Fibroblast of lung (primary cell): Measurements from ENCODE around the gene KCNQ4.

ENCODE experiments used
- EZH2 ChIP-seq: IDR thresholded peaks from 2 replicates; pipeline ENCODE4 v1.5.1; 2012; ENCODE audit warnings: low read length, control low read depth, mild to moderate bottlenecking; ENCODE audit errors: missing control alignments
- TF ChIP-seq, protein P1 (sequence below), 2 donors: IDR thresholded peaks in 1 of 2; conservative IDR thresholded peaks in 1 of 2; 1 replicate in 1 of 2; 2 replicates in 1 of 2; pipeline ENCODE4 v1.5.1; 2011 to 2012; ENCODE audit warnings: low read length in 2 of 2, control low read depth in 1 of 2, inconsistent platforms in 1 of 2, low read depth in 1 of 2, mild to moderate bottlenecking in 1 of 2

DNA sequence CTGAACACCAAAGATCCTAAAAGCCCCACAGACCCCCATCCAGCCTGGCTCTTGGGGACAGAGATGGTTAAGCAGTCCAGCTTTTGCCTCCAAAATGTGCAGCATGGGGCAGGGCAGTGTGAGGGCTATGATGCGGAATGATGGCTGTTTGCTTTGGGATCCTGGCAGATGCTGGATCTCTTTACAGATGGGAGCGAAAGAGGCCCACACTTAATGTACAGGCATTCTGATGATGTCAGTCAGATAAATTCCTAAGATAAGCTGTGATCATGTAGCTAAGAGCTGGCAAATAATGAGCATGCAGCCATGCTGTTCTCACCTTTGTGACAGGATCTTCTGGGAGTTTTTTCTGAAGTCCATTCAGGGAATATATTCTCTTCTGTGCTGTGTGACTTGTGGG, 17.6 kb upstream of the KCNQ4 start:
- TF ChIP-seq, protein P1, sequence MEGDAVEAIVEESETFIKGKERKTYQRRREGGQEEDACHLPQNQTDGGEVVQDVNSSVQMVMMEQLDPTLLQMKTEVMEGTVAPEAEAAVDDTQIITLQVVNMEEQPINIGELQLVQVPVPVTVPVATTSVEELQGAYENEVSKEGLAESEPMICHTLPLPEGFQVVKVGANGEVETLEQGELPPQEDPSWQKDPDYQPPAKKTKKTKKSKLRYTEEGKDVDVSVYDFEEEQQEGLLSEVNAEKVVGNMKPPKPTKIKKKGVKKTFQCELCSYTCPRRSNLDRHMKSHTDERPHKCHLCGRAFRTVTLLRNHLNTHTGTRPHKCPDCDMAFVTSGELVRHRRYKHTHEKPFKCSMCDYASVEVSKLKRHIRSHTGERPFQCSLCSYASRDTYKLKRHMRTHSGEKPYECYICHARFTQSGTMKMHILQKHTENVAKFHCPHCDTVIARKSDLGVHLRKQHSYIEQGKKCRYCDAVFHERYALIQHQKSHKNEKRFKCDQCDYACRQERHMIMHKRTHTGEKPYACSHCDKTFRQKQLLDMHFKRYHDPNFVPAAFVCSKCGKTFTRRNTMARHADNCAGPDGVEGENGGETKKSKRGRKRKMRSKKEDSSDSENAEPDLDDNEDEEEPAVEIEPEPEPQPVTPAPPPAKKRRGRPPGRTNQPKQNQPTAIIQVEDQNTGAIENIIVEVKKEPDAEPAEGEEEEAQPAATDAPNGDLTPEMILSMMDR (conservative IDR thresholded peaks at IDR 0.05 in 1 of 2, IDR thresholded peaks at IDR 0.05 in 1 of 2; ENCODE audit: low read depth in 1 of 2, low read length in 2 of 2), result no peak
- TF ChIP-seq EZH2, result no peak
